Measurements from ENCODE around the gene CSRNP3. TPM values are rescaled to one million over a fixed set of nuclear protein-coding genes. Genes with fewer than 3 reads are reported as not detected.

The CSRNP3 gene
- total and polyA plus RNA-seq, 10 of the 15 experiments (the other 5 are each of a cell fraction or from before 2014, with no cell fraction given) = 0.03 to 5.2 (median 0.11) TPM; not detected in 1

DNA sequence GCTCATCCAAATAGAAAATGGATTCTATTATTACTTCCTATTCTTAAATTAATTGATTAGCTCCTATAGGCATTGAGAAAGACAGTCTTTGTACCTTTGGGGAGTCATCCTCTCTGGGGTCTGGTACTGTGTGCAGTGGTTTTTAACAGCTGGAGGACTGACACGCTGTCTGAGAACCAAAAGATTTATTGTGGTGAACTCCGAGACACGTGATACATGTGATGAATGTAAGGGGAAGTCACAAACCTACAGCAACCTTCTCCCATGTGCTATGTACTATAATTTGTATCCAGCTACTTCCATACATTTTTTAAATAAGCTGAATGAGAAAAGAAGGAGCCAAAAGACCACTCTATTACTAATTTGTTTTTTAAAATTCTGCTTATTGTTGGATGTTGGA, 190.9 kb downstream of the CSRNP3 start:
- TF ChIP-seq, protein P1, sequence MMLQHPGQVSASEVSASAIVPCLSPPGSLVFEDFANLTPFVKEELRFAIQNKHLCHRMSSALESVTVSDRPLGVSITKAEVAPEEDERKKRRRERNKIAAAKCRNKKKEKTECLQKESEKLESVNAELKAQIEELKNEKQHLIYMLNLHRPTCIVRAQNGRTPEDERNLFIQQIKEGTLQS (IDR thresholded peaks at IDR 0.05; ENCODE audit: borderline replicate concordance, extremely low read depth, low read depth, low read length) = no peak
- TF ChIP-seq, protein P2, sequence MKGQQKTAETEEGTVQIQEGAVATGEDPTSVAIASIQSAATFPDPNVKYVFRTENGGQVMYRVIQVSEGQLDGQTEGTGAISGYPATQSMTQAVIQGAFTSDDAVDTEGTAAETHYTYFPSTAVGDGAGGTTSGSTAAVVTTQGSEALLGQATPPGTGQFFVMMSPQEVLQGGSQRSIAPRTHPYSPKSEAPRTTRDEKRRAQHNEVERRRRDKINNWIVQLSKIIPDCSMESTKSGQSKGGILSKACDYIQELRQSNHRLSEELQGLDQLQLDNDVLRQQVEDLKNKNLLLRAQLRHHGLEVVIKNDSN (IDR thresholded peaks at IDR 0.05; ENCODE audit: borderline replicate concordance, extremely low read length, insufficient read depth, low read depth, low read length) = peak; percentile 12
- TF ChIP-seq RAD51 (IDR thresholded peaks at IDR 0.05) (peak; percentile 70; the same call in 1 of the 2 replicates), BHLHE40 (IDR thresholded peaks at IDR 0.05; ENCODE audit: borderline replicate concordance in 1 of 2, low read depth in 2 of 2, low read length in 1 of 2) (peak; percentile 18 to 56; a peak in 1 of 4 replicates)
- RAD21 ChIA-PET (ENCODE audit: unreplicated experiment) = interaction anchor here (0.6 to 2.6 kb wide), 12 partner anchors 9 to 257 kb away, joined by 3 to 19 read pairs (median 4); no protein-coding TSS in a partner anchor
- no peaks in the 10 kb centered on the region for H3K79me2 ChIP-seq (ENCODE audit: control insufficient read depth, insufficient read depth, low read length)
- no peak overlapping the region for H3K4me2 ChIP-seq (ENCODE audit: control insufficient read depth, insufficient read depth)
- H3K36me3 ChIP-seq (ENCODE audit: control insufficient read depth in 2 of 2, insufficient read depth in 2 of 2, low read length in 1 of 2) = no peaks in the 10 kb centered on the region
- H2AFZ ChIP-seq (ENCODE audit: control insufficient read depth, low read depth, low read length) = no peak overlapping the region
- no peaks in the 10 kb centered on the region for H3K27me3 ChIP-seq (replicated peaks in 1 of 2; ENCODE audit: control insufficient read depth in 2 of 2, insufficient read depth in 2 of 2, low read length in 1 of 2)
- WGBS (ENCODE audit: insufficient coverage, insufficient replicate concordance, low lambda C conversion rate, missing lambda C conversion rate) = 9% methylated on average over 3 of the region's 3 CpGs
- H3K27ac ChIP-seq (ENCODE audit: control insufficient read depth, insufficient read depth) = no peak overlapping the region
- in situ Hi-C loops (cut with MboI) (no loop called here), intact Hi-C loops (cut with micrococcal nuclease; ENCODE audit: unreplicated experiment) (no loop called here)
- FAIRE-seq = no peak
- SMC1A ChIA-PET (ENCODE audit: uncharacterized antibody, unreplicated experiment) = interaction anchor here (0.8 to 8.1 kb wide), 26 partner anchors 11 to 258 kb away, joined by 3 to 98 read pairs (median 6); no protein-coding TSS in a partner anchor
- H3K9me3 ChIP-seq (replicated peaks; ENCODE audit: control insufficient read depth, insufficient read depth, low read length) = no peaks in the 10 kb centered on the region
- BruUV-seq (replicated peaks) = no TSS peak
- POLR2A ChIA-PET = interaction anchor here (0.6 to 3.5 kb wide), 7 partner anchors 9 to 221 kb away, joined by 3 to 13 read pairs (median 5); no protein-coding TSS in a partner anchor
- no peak overlapping the region for H3K4me3 ChIP-seq
- peak; percentile 88 for ATAC-seq
- no peaks in the 10 kb centered on the region for H3K4me1 ChIP-seq (ENCODE audit: control insufficient read depth, insufficient read depth, low read length)
- no peaks in the 10 kb centered on the region for H4K20me1 ChIP-seq (ENCODE audit: control insufficient read depth, insufficient read depth)
- CTCF ChIA-PET = interaction anchor here (0.6 to 2.9 kb wide), 10 partner anchors 10 to 259 kb away, joined by 3 to 14 read pairs (median 4); no protein-coding TSS in a partner anchor
- DNase-seq (ENCODE audit: low read depth, low spot score) = no peak
- H3K9ac ChIP-seq (ENCODE audit: control insufficient read depth, insufficient read depth, low read length) = no peak overlapping the region

DNA sequence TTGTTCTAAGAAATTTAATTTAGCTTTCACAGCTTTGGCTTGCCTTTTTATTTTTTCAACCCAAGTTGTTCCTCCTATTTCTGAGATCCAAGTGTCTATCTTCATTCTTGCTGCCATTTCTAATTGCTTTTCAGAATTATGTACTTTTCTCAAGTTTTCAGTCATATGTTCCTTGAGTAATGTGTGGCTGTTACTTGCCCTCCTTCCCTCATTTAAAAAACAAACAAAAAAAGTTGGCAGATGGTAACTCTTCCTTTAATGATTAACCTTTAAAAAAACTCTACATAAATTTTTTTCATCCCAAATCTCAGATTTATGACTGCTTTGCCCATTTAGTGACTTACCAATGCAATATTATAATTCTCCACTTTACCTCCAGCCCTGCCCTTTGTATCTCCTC, 193.2 kb downstream of the CSRNP3 start:
- in situ Hi-C loops (cut with MboI) (no loop called here), intact Hi-C loops (cut with micrococcal nuclease; ENCODE audit: unreplicated experiment) (no loop called here)
- Histone ChIP-seq H4K20me1 (ENCODE audit: control insufficient read depth, insufficient read depth) (no peaks in the 10 kb centered on the region), H2AFZ (ENCODE audit: control insufficient read depth, low read depth, low read length) (no peak overlapping the region), H3K27me3 (replicated peaks in 1 of 2; ENCODE audit: control insufficient read depth in 2 of 2, insufficient read depth in 2 of 2, low read length in 1 of 2) (no peaks in the 10 kb centered on the region), H3K27ac (ENCODE audit: control insufficient read depth, insufficient read depth) (no peak overlapping the region), H3K9ac (ENCODE audit: control insufficient read depth, insufficient read depth, low read length) (no peak overlapping the region), H3K4me2 (ENCODE audit: control insufficient read depth, insufficient read depth) (no peak overlapping the region), H3K79me2 (ENCODE audit: control insufficient read depth, insufficient read depth, low read length) (no peaks in the 10 kb centered on the region), H3K9me3 (replicated peaks; ENCODE audit: control insufficient read depth, insufficient read depth, low read length) (no peaks in the 10 kb centered on the region), H3K36me3 (ENCODE audit: control insufficient read depth in 2 of 2, insufficient read depth in 2 of 2, low read length in 1 of 2) (no peaks in the 10 kb centered on the region), H3K4me1 (ENCODE audit: control insufficient read depth, insufficient read depth, low read length) (no peaks in the 10 kb centered on the region), H3K4me3 (no peak overlapping the region)
- ChIA-PET CTCF (interaction anchor here (1.4 to 1.8 kb wide), 3 partner anchors 33 to 38 kb away, joined by 3 to 4 read pairs (median 4); no protein-coding TSS in a partner anchor), SMC1A (ENCODE audit: uncharacterized antibody, unreplicated experiment) (interaction anchor here (1.0 to 8.1 kb wide), 2 partner anchors 10 to 196 kb away, joined by 3 to 98 read pairs; no protein-coding TSS in a partner anchor), POLR2A (interaction anchor here (2.7 kb wide), 1 partner anchor 10 kb away, joined by 19 read pairs; no protein-coding TSS in a partner anchor), RAD21 (ENCODE audit: unreplicated experiment) (no interaction called here)
- no peak for ATAC-seq
- no TSS peak for BruUV-seq (replicated peaks)
- FAIRE-seq = no peak
- DNase-seq (ENCODE audit: low read depth, low spot score) = no peak
- TF ChIP-seq EGR1 (IDR thresholded peaks at IDR 0.05; ENCODE audit: borderline replicate concordance in 1 of 2, low read depth in 2 of 2, low read length in 2 of 2) = no peak
- TF ChIP-seq, protein P3, sequence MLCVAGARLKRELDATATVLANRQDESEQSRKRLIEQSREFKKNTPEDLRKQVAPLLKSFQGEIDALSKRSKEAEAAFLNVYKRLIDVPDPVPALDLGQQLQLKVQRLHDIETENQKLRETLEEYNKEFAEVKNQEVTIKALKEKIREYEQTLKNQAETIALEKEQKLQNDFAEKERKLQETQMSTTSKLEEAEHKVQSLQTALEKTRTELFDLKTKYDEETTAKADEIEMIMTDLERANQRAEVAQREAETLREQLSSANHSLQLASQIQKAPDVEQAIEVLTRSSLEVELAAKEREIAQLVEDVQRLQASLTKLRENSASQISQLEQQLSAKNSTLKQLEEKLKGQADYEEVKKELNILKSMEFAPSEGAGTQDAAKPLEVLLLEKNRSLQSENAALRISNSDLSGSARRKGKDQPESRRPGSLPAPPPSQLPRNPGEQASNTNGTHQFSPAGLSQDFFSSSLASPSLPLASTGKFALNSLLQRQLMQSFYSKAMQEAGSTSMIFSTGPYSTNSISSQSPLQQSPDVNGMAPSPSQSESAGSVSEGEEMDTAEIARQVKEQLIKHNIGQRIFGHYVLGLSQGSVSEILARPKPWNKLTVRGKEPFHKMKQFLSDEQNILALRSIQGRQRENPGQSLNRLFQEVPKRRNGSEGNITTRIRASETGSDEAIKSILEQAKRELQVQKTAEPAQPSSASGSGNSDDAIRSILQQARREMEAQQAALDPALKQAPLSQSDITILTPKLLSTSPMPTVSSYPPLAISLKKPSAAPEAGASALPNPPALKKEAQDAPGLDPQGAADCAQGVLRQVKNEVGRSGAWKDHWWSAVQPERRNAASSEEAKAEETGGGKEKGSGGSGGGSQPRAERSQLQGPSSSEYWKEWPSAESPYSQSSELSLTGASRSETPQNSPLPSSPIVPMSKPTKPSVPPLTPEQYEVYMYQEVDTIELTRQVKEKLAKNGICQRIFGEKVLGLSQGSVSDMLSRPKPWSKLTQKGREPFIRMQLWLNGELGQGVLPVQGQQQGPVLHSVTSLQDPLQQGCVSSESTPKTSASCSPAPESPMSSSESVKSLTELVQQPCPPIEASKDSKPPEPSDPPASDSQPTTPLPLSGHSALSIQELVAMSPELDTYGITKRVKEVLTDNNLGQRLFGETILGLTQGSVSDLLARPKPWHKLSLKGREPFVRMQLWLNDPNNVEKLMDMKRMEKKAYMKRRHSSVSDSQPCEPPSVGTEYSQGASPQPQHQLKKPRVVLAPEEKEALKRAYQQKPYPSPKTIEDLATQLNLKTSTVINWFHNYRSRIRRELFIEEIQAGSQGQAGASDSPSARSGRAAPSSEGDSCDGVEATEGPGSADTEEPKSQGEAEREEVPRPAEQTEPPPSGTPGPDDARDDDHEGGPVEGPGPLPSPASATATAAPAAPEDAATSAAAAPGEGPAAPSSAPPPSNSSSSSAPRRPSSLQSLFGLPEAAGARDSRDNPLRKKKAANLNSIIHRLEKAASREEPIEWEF (IDR thresholded peaks at IDR 0.05; ENCODE audit: insufficient replicate concordance, low read depth, low read length) = no peak

All from GM12878 (cell line).